Endodermal cell (in vitro differentiated cells): ENCODE results near the gene DPP8. TPM values are rescaled to one million over a fixed set of nuclear protein-coding genes. Genes with fewer than 3 reads are reported as not detected.
"Not testable (repeated sequence)": the region's sequence is repeated elsewhere in the genome, so short reads cannot be mapped to it uniquely, and the experiment has no call there.

Source experiments
- DNase-seq: peaks from one replicate; pipeline ENCODE4 v3.0.0-alpha.2; 2017
- H3K27ac ChIP-seq: 2 replicates; pipeline ENCODE4 v1.5.1; 2013; ENCODE audit warnings: mild to moderate bottlenecking, low read depth, low read length, moderate library complexity
- H3K27me3 ChIP-seq: 2 replicates; pipeline ENCODE4 v1.6.1; 2013; ENCODE audit warnings: mild to moderate bottlenecking, low read length, moderate library complexity; ENCODE audit not compliant: insufficient read depth, control insufficient read depth, poor library complexity, severe bottlenecking
- H3K36me3 ChIP-seq: 2 replicates; pipeline ENCODE4 v1.7.0; 2013; ENCODE audit warnings: mild to moderate bottlenecking, low read length, moderate library complexity; ENCODE audit not compliant: control insufficient read depth, insufficient read depth
- H3K4me1 ChIP-seq: one replicate; pipeline ENCODE4 v1.7.0; 2013; ENCODE audit warnings: low read length; ENCODE audit not compliant: control insufficient read depth, insufficient read depth
- H3K4me3 ChIP-seq: 2 replicates; pipeline ENCODE4 v1.5.1; 2013; ENCODE audit warnings: mild to moderate bottlenecking, low read length, moderate library complexity
- H3K9ac ChIP-seq: 2 replicates; pipeline ENCODE4 v1.6.1; 2013; ENCODE audit warnings: mild to moderate bottlenecking, low read length, moderate library complexity; ENCODE audit not compliant: poor library complexity, severe bottlenecking; ENCODE audit errors: extremely low read depth
- H3K9me3 ChIP-seq: 2 replicates; pipeline ENCODE4 v1.6.1; 2013; ENCODE audit warnings: mild to moderate bottlenecking, low read length, moderate library complexity; ENCODE audit not compliant: control insufficient read depth
- H3K27ac Mint-ChIP-seq: 2 replicates; pipeline ENCODE4 v1.8.0; 2020; ENCODE audit warnings: mixed read lengths
- H3K27me3 Mint-ChIP-seq: 2 replicates; pipeline ENCODE4 v1.8.0; 2021; ENCODE audit warnings: mild to moderate bottlenecking, mixed read lengths; ENCODE audit not compliant: insufficient read depth
- H3K36me3 Mint-ChIP-seq: 2 replicates; pipeline ENCODE4 v1.8.0; 2020; ENCODE audit warnings: low read depth, mixed read lengths
- H3K4me1 Mint-ChIP-seq: 2 replicates; pipeline ENCODE4 v1.8.0; 2020; ENCODE audit warnings: mixed read lengths
- H3K4me3 Mint-ChIP-seq: 2 replicates; pipeline ENCODE4 v1.8.0; 2020; ENCODE audit warnings: mild to moderate bottlenecking, moderate library complexity, mixed read lengths
- H3K9me3 Mint-ChIP-seq: 2 replicates; pipeline ENCODE4 v1.8.0; 2020; ENCODE audit warnings: mild to moderate bottlenecking, mixed read lengths
- WGBS, 2 experiments: methylation state at CpG; one replicate each; pipeline versions ENCODE4 v1.1.5 to v1.1.7; 2013; ENCODE audit warnings: missing lambda C conversion rate in 2 of 2, mixed read lengths in 1 of 2; ENCODE audit not compliant: insufficient coverage in 1 of 2, insufficient read length in 1 of 2; 5-methylcytosine and 5-hydroxymethylcytosine counted together
- total RNA-seq, 2 donors: library from RNA; stranded (reverse); fragmentation: NEBNext Ultra II Directional in 1 of 2; extraction: Animal tissue kit (Norgen Biotek cat#: 25700) in 1 of 2; gene quantifications; 2 replicates in 1 of 2; 3 replicates in 1 of 2; pipeline ENCODE4 v1.2.1, GENCODE V29; 2021
- TF ChIP-seq, protein P1 (sequence below): fragments of 200-600 bp; sonication (generic); conservative IDR thresholded peaks from 2 replicates; pipeline ENCODE4 v1.5.0; 2021; ENCODE audit warnings: antibody characterized with exemption, mild to moderate bottlenecking

Gene DPP8
- total RNA-seq, 2 donors from 2014 or later = 31.8 to 34.9 TPM

DNA sequence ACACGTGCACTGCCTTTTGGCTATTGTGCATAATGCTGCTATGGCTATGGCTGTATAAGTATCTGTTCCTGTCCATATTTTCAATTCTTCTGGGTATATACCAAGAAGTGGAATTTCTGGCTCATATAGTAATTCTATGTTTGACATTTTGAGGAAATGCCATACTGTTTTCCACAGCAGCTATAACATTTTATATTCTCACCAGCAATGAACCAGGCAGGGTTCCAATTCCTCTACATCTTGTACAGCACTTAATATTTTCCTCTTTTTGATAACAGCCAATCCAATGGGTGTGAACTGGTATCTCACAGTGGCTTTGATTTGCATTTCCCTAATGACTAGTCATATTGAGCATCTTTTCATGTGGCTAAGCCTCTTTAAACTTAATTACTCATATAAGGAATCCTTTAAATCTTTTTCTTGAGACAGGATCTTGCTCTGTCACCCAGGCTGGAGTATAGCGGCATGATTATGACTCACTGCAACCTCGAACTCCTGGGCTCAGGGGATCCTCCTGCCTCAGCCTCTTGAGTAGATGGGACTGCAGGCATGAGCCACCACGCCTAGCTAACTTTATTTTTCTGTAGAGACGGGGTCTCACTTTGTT, 56.6 kb downstream of the DPP8 start:
- Mint-ChIP-seq H3K4me3 (no peak overlapping the region), H3K27me3 (no peaks in the 10 kb centered on the region), H3K36me3 (peaks cover 70% of the 10 kb centered on the region), H3K27ac (no peak overlapping the region), H3K9me3 (no peaks in the 10 kb centered on the region), H3K4me1 (no peaks in the 10 kb centered on the region)
- no peaks in the 10 kb centered on the region for H3K4me1 ChIP-seq
- TF ChIP-seq, protein P1, sequence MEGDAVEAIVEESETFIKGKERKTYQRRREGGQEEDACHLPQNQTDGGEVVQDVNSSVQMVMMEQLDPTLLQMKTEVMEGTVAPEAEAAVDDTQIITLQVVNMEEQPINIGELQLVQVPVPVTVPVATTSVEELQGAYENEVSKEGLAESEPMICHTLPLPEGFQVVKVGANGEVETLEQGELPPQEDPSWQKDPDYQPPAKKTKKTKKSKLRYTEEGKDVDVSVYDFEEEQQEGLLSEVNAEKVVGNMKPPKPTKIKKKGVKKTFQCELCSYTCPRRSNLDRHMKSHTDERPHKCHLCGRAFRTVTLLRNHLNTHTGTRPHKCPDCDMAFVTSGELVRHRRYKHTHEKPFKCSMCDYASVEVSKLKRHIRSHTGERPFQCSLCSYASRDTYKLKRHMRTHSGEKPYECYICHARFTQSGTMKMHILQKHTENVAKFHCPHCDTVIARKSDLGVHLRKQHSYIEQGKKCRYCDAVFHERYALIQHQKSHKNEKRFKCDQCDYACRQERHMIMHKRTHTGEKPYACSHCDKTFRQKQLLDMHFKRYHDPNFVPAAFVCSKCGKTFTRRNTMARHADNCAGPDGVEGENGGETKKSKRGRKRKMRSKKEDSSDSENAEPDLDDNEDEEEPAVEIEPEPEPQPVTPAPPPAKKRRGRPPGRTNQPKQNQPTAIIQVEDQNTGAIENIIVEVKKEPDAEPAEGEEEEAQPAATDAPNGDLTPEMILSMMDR = no peak
- H3K27me3 ChIP-seq = no peaks in the 10 kb centered on the region
- DNase-seq = no peak
- peaks cover 90% of the 10 kb centered on the region for H3K36me3 ChIP-seq
- 92 to 94% methylated on average over 5 of the region's 5 CpGs for WGBS, 2 experiments
- no peak overlapping the region for H3K27ac ChIP-seq
- H3K4me3 ChIP-seq = no peak overlapping the region
- no peak overlapping the region for H3K9ac ChIP-seq
- H3K9me3 ChIP-seq = no peaks in the 10 kb centered on the region

DNA sequence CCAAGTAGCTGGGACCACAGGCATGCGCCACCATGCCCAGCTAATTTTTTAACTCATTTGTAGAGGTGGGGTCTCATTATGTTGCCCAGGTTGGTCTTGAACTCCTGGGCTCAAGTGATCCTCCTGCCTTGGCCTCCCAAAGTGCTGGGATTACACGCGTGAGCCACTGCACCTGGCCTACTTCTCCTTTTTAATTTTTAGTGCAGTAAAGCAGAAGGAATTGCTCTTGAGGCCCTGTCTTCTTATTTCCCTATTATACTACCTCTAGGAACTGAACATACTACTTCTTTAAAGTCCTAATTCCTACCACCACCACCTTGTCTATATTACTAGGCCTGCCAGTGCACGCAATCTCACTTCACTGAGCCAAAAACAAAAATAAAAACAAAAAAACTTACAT, 62.2 kb downstream of the DPP8 start:
- not testable (repeated sequence) for H3K4me3 ChIP-seq, H3K27me3 Mint-ChIP-seq, H3K4me1 ChIP-seq, H3K27ac Mint-ChIP-seq, DNase-seq, H3K9ac ChIP-seq, H3K4me1 Mint-ChIP-seq, H3K9me3 Mint-ChIP-seq, H3K4me3 Mint-ChIP-seq, H3K27ac ChIP-seq, H3K27me3 ChIP-seq, H3K9me3 ChIP-seq
- peaks cover 86% of the 10 kb centered on the region for H3K36me3 ChIP-seq
- 94 to 96% methylated on average over 3 to 4 of the region's 4 CpGs for WGBS, 2 experiments
- H3K36me3 Mint-ChIP-seq = peaks cover 64% of the 10 kb centered on the region

DNA sequence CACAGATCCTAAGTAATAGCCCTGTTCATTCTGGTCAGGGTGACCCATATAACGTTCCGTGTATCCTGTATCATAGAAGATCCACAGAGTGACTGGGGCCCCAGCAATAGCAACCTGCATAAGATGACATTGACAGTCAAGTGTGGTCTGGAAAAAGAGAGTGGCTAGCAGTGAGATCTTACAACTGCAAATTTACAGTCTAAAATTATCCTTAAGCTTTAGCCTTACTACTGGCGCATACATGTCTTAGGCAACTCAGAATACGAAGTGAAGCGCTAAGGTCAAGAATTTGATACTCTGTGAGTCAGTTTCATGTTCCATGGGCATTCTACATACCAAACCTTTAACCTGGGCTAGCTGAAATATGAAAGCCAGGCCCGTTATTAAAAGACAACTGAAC, 65.5 kb downstream of the DPP8 start:
- whole genome bisulfite sequencing, 2 experiments = 97 to 98% methylated on average over 6 of the region's 6 CpGs

More for the DNA sequence above, 65.5 kb downstream of the DPP8 start:
- no peaks in the 10 kb centered on the region for H3K4me1 ChIP-seq
- Mint-ChIP-seq H3K9me3 (no peaks in the 10 kb centered on the region), H3K27me3 (no peaks in the 10 kb centered on the region), H3K4me1 (no peaks in the 10 kb centered on the region), H3K27ac (no peak overlapping the region), H3K4me3 (no peak overlapping the region), H3K36me3 (peaks cover 51% of the 10 kb centered on the region)
- H3K4me3 ChIP-seq = no peak overlapping the region
- no peaks in the 10 kb centered on the region for H3K9me3 ChIP-seq
- no peak overlapping the region for H3K9ac ChIP-seq
- TF ChIP-seq, protein P1 = no peak
- H3K27me3 ChIP-seq = no peaks in the 10 kb centered on the region
- DNase-seq = no peak
- peaks cover 71% of the 10 kb centered on the region for H3K36me3 ChIP-seq
- no peak overlapping the region for H3K27ac ChIP-seq
